Esophagus muscularis mucosa (tissue), 4 donors: ENCODE data around the gene IGLL5.

ENCODE experiments used
- CTCF ChIP-seq, 3 experiments: fragments of 200-600 bp in 2 of 3; fragments of 450-650 bp in 1 of 3; sonication (generic) in 2 of 3; IDR thresholded peaks; one replicate each; pipeline ENCODE4 v1.5.1; 2017 to 2019; ENCODE audit warnings: antibody characterized with exemption in 3 of 3, mild to moderate bottlenecking in 2 of 3, moderate library complexity in 1 of 3
- EP300 ChIP-seq: sonication (generic); formaldehyde crosslinking; IDR thresholded peaks from one replicate; pipeline ENCODE4 v1.6.1; 2017; ENCODE audit warnings: antibody characterized with exemption
- POLR2A ChIP-seq: fragments of 450-650 bp; IDR thresholded peaks from one replicate; pipeline ENCODE4 v1.6.1; 2017; ENCODE audit warnings: antibody characterized with exemption, moderate library complexity, mild to moderate bottlenecking, low read depth
- POLR2AphosphoS5 ChIP-seq, 2 donors: sonication (generic); formaldehyde crosslinking; IDR thresholded peaks; one replicate each; pipeline ENCODE4 v1.6.1; 2017; ENCODE audit warnings: antibody characterized with exemption in 2 of 2

- no peak for TF ChIP-seq CTCF (IDR thresholded peaks at IDR 0.05)
- no peak for TF ChIP-seq EP300
- no peak for TF ChIP-seq POLR2AphosphoS5 (IDR thresholded peaks at IDR 0.05)
- TF ChIP-seq POLR2A, result no peak
Measured at GRCh38 chr22:22907551-22908494, 20.2 kb downstream of the IGLL5 start.
